Measurements from ENCODE around the gene YJEFN3.
A peak's percentile ranks its signal among the peaks of the same experiment; 100 is the strongest.

Gene YJEFN3

DNA sequence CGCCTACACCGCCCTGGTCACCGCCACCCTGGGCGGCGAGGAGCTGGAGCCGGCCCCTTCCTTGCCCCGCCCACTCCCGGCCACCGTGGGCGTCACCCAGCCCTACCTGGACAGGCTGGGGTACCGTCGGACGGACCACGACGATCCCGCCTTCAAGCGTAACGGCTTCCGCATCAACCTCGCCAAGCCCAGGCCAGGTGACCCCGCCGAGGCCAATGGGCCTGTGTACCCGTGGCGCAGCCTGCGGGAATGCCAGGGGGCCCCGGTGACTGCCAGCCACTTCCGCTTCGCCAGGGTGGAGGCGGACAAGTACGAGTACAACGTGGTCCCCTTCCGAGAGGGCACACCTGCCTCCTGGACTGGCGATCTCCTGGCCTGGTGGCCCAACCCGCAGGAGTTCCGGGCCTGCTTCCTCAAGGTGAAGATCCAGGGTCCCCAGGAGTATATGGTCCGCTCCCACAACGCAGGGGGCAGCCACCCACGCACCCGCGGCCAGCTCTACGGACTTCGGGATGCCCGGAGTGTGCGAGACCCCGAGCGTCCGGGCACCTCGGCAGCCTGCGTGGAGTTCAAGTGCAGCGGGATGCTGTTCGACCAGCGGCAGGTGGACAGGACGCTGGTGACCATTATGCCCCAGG lies 16.4 kb downstream of the YJEFN3 start:
- DNase-seq (ENCODE audit: low read depth in 2 of 2) = no peak
- no peak overlapping the region for H3K4me3 ChIP-seq (replicated peaks in 1 of 2; ENCODE audit: low read depth in 2 of 2, low read length in 2 of 2)

DNA sequence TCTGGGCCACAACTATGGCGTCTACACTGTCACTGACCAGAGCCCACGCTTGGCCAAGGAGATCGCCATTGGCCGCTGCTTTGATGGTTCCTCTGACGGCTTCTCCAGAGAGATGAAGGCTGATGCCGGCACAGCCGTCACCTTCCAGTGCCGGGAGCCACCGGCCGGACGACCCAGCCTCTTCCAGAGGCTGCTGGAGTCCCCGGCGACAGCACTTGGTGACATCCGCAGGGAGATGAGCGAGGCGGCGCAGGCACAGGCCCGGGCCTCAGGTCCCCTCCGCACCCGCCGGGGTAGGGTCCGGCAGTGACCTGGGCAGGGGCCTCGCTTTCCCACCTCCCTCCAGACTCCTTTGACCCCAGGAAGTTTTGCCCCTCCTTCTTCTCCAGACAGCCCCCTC lies 17.0 kb downstream of the YJEFN3 start:
- no peak overlapping the region for H3K4me3 ChIP-seq (replicated peaks in 1 of 2; ENCODE audit: low read depth in 2 of 2, low read length in 2 of 2)
- no peak for DNase-seq (ENCODE audit: low read depth in 2 of 2)
- TF ChIP-seq, protein P1, sequence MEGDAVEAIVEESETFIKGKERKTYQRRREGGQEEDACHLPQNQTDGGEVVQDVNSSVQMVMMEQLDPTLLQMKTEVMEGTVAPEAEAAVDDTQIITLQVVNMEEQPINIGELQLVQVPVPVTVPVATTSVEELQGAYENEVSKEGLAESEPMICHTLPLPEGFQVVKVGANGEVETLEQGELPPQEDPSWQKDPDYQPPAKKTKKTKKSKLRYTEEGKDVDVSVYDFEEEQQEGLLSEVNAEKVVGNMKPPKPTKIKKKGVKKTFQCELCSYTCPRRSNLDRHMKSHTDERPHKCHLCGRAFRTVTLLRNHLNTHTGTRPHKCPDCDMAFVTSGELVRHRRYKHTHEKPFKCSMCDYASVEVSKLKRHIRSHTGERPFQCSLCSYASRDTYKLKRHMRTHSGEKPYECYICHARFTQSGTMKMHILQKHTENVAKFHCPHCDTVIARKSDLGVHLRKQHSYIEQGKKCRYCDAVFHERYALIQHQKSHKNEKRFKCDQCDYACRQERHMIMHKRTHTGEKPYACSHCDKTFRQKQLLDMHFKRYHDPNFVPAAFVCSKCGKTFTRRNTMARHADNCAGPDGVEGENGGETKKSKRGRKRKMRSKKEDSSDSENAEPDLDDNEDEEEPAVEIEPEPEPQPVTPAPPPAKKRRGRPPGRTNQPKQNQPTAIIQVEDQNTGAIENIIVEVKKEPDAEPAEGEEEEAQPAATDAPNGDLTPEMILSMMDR (IDR thresholded peaks at IDR 0.05; ENCODE audit: low read depth, low read length) = no peak

More for the DNA sequence above, 16.4 kb downstream of the YJEFN3 start:
- TF ChIP-seq, protein P1 (IDR thresholded peaks at IDR 0.05; ENCODE audit: low read depth, low read length) = no peak

DNA sequence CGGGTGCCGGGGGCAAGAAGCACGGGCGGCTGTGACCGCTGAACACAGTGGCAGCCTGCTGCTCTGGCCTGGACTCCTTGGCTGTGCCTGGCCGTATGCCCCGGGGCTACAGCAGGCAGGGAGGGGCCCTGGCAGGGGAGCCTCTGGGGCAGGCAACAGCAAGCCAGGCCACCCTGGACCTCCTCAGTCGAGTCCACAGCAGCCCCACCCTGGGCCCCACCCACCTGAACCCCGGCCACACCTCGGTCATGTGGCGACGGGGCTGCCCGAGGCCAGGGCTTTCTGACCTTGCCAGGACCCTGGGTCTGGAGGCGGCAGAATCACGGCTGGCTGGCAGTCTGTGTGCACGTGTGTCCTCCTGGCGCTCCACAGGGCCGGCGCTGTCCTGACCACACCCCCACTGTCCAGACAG lies 18.0 kb downstream of the YJEFN3 start:
- TF ChIP-seq, protein P1 (IDR thresholded peaks at IDR 0.05; ENCODE audit: low read depth, low read length) = no peak
- H3K4me3 ChIP-seq (replicated peaks in 1 of 2; ENCODE audit: low read depth in 2 of 2, low read length in 2 of 2) = no peak overlapping the region

GRCh38 chr19:19547674-19548336 lies 19.1 kb downstream of the YJEFN3 start:
- no peak overlapping the region for H3K4me3 ChIP-seq (replicated peaks in 1 of 2; ENCODE audit: low read depth in 2 of 2, low read length in 2 of 2)
- no peak for DNase-seq (ENCODE audit: low read depth in 2 of 2)
- TF ChIP-seq, protein P1 (IDR thresholded peaks at IDR 0.05; ENCODE audit: low read depth, low read length) = no peak

More for the DNA sequence above, 18.0 kb downstream of the YJEFN3 start:
- no peak for DNase-seq (ENCODE audit: low read depth in 2 of 2)

GRCh38 chr19:19548915-19549759 lies 20.4 kb downstream of the YJEFN3 start:
- DNase-seq (ENCODE audit: low read depth in 2 of 2) = peak in 1 of 2 donors; percentile 35
- TF ChIP-seq, protein P1 (IDR thresholded peaks at IDR 0.05; ENCODE audit: low read depth, low read length) = no peak
- no peak overlapping the region for H3K4me3 ChIP-seq (replicated peaks in 1 of 2; ENCODE audit: low read depth in 2 of 2, low read length in 2 of 2)

DNA sequence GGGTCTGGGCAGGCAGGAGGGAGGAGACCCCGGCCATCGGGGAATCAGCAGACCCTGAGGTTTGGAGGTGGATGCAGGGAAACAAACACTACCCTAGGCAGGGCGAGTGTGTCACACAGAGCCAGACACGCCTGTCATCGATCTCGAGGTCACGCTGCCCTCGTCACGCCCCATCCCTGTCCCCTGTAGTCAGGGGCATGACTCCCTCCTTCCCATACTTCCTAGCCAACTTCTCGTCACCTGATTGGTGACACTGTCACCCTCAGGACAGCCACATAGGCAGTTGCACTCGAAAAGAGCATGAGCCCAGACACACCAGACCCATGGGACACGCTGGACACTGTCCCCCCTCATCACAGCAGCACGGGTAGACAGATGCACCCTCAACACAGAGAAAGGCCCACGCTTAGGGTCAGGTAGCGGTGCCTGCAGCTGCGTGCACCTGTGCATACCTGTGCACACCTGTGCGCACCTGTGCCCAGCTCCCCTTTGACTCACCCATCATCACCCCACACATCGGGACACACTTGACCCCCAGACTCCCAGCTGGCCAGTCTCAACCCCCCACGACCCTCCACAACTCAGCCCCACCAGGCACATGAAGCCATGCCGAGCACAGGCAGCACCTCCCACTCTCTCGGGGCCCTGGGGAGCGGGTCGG lies 21.2 kb downstream of the YJEFN3 start:
- no peak for DNase-seq (ENCODE audit: low read depth in 2 of 2)
- no peak overlapping the region for H3K4me3 ChIP-seq (replicated peaks in 1 of 2; ENCODE audit: low read depth in 2 of 2, low read length in 2 of 2)
- TF ChIP-seq, protein P1 (IDR thresholded peaks at IDR 0.05; ENCODE audit: low read depth, low read length) = no peak
